ENCODE results near the gene SLC17A4.
"Not testable (repeated sequence)": the region's sequence is repeated elsewhere in the genome, so short reads cannot be mapped to it uniquely, and the experiment has no call there.

The SLC17A4 gene
- 0 reads per million in 4 experiments for total RNA-seq

GRCh38 chr6:25754535-25754934, at the start of gene SLC17A4:
SLC17A4 (plus strand) TSS chr6:25754742; CDS start chr6:25761963, 7,221 bp downstream.
- DNase-seq, result no peak

DNA sequence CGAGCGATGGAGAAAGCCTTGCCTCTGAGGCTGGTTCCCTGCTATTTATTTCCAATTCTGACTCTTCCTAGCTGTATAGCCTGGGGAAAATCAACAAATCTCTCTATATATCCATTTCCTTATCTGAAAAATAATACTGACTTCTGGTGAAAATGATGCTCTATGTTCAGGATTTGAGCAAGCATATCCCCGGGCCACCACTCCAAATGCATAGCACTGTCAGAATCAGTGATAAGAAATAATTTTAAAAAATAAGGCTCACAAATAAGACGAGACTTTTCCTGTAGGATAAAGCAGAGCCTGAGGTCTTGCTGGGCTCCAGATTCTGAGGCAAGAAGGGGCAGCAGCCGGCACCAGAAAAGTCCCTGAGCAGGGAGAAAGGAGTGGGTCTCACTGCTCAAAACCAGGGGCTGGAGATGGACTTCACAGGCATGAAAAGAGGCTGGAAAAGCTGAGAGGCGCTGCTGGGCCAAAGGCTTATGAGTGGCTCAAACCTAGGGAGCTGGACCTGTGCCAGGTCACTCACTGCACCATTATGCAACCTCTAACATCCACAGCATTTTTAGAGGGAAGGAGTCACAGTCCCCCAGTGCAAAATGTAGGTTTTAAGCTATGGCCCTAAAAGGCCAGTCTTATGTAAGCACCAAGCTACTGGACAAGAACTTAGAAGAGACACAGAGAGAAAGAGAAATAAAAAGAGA, 48.1 kb upstream of the SLC17A4 start:
- DNase-seq, result no peak

DNA sequence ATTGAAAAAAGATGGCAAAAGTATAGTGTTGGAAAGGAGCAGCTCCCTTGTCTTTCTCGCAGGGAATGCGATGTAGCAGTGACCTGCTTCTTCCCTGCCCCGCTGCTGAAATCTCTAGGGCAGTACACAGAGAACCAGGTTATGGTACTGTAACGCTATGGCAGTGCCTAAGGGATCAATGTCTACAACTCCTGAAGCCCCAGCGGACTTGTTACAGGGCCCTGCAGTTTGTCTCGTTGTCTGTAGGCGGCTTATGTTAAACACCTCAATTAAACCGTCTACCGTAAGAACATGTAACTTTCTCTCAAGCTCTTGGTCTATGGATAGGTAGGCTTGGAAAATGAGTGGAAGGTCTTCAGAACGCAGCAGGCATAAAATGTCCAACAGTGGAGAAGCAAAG, 44.8 kb upstream of the SLC17A4 start:
- DNase-seq, result no peak

DNA sequence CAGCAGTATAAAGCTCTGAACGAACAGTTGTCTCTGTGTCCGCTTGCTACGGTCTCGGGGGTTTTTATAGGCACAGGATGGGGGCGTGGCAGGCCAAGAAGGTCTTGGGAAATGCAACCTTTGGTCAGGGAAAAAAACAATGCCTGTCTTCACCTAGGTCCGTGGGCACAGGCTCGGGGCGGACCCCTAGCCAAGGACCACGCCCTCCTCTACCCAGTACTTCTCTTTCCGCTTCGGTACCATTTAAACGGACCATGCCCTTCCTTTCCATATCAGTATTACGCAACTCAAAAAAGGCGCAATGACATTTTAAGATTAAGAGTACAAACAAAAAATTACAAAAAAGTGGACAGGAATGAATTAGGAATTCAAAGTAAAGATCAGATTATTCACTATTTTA, 44.3 kb upstream of the SLC17A4 start:
- no peak for DNase-seq

DNA sequence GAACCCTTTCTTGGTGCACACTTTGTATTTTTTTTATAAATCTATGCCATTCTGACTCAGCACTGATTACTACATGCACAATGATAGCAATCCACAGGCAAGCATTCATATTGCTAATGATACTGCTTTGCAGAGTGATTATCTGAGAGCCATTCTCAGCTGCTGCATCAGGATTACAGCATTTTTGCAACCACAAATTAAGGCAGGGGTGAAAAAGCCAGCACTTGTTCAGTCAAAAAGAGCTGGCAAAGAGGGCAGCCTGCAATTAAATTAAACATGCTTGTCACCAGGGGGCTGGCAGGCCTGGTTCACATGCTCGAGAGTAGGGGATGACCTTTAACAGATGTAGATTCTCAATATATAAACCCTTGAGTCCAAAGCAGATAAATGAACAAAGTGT, 40.7 kb upstream of the SLC17A4 start:
- DNase-seq, result no peak

- no peak for DNase-seq
Observed at GRCh38 chr6:25714765-25715164, 39.8 kb upstream of the SLC17A4 start.

GRCh38 chr6:25715794-25716193, 38.7 kb upstream of the SLC17A4 start:
- DNase-seq, result no peak

- DNase-seq, result no peak
Observed at GRCh38 chr6:25717866-25718740, 36.4 kb upstream of the SLC17A4 start.

DNA sequence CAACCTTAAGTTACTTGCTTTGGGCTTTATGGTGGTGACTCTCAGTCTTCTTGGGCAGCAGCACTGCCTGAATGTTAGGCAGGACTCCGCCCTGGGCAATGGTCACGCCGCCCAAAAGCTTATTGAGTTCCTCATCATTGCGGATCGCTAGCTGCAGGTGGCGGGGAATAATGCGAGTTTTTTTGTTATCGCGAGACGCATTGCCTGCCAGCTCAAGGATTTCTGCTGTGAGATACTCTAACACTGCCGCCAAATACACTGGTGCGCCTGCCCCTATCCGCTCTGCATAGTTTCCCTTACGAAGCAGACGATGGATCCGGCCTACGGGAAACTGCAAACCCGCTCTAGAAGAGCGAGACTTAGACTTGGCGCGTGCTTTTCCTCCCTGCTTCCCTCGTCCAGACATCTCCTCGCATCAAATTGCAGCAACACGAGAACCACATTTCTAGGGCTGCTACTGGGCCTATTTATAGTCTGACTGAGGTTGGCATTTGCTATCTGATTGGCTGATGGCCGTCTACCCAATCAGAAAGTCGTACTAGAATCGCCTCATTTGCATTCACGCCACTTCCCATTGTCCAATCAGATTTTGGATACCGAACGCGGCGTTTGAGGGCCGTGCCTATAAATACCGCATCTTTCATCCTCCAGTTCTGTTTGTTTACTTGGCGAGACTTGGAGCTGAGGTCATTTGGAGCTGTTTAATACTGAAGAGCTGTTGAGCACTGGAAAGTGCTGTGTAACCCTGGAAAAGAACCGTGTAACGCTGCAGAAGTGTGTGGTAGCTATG, 28.2 kb upstream of the SLC17A4 start:
- DNase-seq, result no peak

- no peak for DNase-seq
Observed at GRCh38 chr6:25727028-25727427, 27.5 kb upstream of the SLC17A4 start.

GRCh38 chr6:25730907-25731306, 23.6 kb upstream of the SLC17A4 start:
- DNase-seq, result no peak

GRCh38 chr6:25731721-25732120, 22.8 kb upstream of the SLC17A4 start:
- DNase-seq, result no peak

GRCh38 chr6:25732468-25733198, 21.9 kb upstream of the SLC17A4 start:
- DNase-seq, result no peak

DNA sequence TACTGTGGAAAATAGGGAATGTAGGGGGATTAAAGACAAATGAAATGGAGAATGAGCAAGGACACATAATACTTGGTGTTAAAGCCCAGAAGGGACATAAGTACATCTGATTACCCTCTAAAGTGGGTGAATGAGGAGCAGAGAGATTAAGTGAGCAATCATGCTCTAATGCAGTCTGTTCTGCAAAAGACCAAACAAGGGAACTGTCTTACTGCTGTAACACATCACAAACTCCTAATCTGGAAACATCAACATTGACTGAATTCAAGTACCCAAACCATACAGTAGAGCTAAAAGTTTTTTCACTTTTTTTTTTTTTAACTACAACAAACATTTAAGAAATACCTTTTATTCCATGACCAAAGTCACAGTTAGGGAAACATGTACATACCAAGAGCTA, 19.3 kb upstream of the SLC17A4 start:
- DNase-seq, result no peak

DNA sequence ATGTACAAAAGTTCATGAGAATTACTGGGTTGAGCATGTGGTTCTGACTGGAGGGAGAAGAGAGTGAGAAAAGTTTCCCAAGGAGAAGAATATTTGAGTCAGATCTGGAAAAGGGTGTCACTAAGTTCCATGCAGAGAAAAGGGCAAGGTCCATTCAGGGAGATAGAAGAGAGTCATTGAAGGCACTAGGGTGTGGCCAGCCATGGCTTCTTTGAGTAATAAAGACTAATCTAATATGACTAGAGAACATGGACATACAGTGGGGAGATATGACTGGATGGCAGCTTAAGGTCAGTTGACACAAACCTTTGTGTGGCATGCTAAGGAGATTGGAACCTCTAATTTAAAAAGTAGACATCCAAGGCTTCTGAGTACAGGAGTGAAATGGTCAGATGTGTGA, 10.7 kb upstream of the SLC17A4 start:
- DNase-seq, result no peak

GRCh38 chr6:25745836-25746235, 8.7 kb upstream of the SLC17A4 start:
- DNase-seq, result no peak

DNA sequence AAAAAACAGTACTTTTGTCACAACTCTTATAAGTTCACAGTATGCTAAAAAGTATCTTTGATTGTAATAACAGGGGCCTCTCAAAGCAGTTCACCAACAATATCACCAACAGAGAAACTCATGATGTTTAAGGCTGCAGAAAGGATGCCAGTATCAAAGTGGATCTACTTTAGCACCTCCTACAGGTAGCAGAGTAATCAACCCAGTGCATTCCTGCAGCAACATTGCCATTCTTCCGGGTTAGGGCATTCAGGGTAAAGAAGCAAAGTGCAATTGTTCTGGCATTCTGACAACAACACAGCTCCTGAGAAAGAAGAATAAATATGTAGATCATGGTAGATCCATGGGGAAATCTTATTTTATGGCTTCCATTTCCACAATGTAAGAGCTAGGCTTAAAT, 7.6 kb upstream of the SLC17A4 start:
- DNase-seq, result no peak

DNA sequence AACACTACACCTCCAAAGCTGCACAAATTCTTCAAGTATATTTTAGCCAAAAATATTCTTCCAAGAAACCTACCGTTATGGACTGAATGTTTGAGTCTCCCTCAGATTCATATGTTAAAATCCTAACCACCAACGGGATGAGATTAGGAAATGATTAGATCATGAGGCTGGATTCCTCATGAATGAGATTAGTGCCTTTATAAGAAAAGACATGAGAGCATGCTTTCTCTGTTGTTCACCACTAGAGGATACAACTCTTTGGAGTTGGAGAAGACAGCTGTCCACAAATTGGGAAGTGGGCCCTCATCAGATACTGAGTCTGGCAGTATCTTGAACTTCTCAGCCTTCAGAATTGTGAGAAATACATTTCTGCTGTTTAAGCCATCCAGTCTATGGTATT, 7.1 kb upstream of the SLC17A4 start:
- DNase-seq, result no peak

GRCh38 chr6:25748049-25748448, 6.5 kb upstream of the SLC17A4 start:
- no peak for DNase-seq

- DNase-seq, result not testable (repeated sequence)
Observed at GRCh38 chr6:25748601-25749517, 5.7 kb upstream of the SLC17A4 start.

DNA sequence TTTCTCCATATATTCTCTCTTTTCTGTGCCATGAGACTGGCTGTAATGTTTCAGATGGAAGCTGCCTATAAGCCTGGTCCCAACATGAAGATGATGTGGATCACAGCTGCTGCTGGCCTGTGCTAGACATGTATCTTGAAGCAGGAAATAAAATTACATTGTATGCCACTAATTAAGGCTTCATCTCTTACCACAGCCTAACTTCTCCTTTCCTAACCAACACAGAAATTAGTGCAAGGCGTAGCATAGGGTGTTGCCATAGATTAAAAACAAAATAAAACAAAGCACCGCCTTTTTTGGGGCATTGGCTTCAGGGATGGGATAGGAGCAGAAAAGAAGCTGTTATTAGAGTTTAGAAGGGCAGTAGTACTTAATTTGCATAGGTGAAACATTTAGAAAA, 4.7 kb upstream of the SLC17A4 start:
- no peak for DNase-seq

GRCh38 chr6:25750906-25751305, 3.6 kb upstream of the SLC17A4 start:
- DNase-seq, result no peak

Measured in effector CD8-positive, alpha-beta T cell (primary cell).